ENCODE data around the gene CEP57.

DNA sequence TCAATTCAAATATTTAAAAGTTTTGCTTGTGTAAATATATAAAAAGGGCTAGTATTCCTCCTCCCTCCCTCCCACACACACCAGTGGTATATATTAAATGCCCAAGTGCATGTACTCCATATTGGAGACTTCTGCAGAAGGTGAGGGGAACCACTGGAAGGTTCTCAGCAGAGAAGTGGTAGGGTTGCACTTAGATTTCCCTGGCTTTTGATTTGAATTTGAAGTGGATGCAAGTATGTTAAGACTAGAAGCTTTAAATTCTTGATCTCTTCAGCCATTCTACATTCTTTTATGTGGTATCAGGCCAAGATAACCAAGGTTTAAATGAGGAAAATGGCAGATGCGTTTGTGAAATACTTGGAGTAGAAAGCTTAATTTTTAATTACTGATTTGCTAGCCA is 43.1 kb downstream of the CEP57 start:
- TF ChIP-seq EZH2 (IDR thresholded peaks at IDR 0.05) (no peak), POLR2AphosphoS5 (IDR thresholded peaks at IDR 0.05; ENCODE audit: borderline replicate concordance, low read depth, low read length) (no peak), FOXP2 (optimal IDR thresholded peaks at IDR 0.05; ENCODE audit: control extremely low read depth, extremely low read length, insufficient read depth) (no peak)

Data from SK-N-MC (cell line).